NCI-H345 (cell line): Measurements from ENCODE around the gene STUB1.

Source experiments
- DNase-seq: peaks from one replicate; lab custom pipeline; 2025; lab: John Stamatoyannopoulos, UW

The STUB1 gene

GRCh38 chr16:712740-713250, 32.6 kb downstream of the STUB1 start:
- DNase-seq, result peak; percentile 41

DNA sequence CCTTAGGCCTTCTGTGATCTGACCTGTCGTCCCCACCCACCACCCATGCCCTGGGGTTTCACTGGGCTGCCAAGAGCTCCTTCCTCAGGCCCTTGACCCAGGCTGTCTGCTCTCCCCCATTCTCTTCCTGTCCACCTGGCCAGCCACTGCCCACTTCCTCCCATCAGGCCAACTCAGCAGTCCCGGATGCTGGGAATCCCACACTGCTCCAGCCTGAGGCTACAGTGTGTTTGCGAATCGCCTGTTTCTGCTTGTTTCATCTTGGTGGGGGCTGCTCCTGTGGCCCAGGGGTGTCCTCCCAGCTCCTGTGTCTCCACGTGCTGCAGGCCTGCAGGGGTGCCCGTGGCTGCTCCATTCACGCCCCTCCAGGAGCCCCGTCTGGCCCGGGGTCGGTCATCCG, 33.9 kb downstream of the STUB1 start:
- DNase-seq, result no peak

DNA sequence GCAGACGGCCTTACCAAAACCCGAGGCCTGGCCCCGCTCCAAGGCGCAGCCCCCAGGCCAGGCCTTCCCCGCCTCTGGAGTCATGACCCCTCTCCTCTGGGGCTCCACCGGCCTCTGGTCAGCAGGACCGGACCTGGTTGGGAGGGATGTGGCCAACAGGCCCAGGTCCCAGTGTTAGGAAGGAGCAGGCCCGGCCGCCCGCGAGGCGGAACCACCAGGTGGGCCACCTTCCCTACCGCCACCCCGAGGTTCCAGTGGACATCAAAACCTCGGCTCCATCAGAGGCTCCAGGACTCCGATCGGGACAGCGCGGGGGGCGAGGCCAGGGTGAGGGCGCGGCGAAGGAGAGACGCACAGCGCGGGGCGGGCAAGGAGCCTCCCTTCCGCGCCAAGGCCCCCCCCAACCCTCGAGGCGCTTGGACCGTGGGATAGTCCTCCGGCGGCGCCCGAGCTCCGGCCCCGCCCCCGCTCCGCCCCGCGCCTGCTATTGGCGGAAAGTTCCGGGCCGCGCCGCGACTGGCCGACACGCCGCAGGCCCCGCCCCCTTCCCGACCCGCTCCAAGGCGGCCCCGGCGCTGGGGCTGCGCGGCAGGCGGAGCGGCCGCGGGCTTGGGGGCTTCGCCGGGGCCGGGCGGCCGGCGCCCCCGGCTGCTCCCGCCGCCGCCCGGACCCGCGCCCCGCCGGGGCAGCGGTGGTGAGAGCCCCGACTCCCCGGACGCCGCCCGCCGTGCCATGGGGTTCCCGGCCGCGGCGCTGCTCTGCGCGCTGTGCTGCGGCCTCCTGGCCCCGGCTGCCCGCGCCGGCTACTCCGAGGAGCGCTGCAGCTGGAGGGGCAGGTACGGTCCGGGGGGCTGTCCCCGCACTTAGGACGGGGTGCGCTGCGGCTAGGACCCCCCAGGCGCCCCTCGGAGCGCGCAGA, 34.6 kb downstream of the STUB1 start, which contains the start of gene METRN:
Gene METRN (plus strand): TSS at position 561 of the 919 bp plus-strand sequence. CDS start 172 bp downstream, at position 733.
- peak; percentile 81 for DNase-seq

- peak; percentile 29 for DNase-seq
Observed at GRCh38 chr16:715477-716199, 35.4 kb downstream of the STUB1 start.

- DNase-seq, result no peak
Observed at GRCh38 chr16:716200-716568, 36.0 kb downstream of the STUB1 start.

GRCh38 chr16:716768-717325, 36.6 kb downstream of the STUB1 start:
- no peak for DNase-seq

DNA sequence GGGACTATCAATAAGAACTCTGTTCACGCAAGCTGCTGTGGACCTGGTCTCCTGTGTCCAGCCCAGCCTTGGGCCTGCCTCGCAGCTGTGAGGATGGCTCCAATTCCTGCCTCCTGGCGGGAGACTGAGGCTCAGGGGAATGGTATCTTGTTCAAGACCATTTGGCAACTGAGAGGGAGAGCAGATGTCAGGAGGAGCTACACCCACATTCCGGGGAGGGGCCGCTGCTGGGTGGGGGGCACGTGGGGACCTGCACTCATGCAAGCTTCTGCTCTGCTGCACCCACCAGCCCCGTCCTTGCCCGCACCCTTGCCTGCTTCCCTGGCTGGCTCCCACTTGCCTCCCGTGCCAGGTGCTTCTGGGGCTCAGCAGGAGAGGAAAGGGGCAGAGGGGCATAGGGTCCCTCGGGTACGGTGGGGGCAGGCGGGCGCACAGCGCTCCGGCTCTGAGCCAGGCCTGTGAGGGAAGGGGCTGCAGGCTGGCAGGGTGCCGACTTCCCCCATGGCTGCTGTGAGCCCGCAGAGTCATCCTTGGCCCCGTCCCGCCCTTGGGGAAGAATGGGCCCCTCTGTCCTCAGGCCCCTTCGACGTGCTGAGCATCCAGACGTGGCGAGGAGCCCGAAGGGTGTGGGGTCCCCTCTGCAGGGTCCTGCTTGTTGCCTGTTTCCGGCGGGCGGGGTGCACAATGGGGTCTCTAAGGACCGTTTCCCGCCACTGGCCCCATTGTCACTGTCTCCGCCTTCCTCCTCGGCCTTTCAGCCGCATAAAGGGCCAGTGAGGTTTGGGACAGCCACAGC, 37.4 kb downstream of the STUB1 start:
- no peak for DNase-seq

DNA sequence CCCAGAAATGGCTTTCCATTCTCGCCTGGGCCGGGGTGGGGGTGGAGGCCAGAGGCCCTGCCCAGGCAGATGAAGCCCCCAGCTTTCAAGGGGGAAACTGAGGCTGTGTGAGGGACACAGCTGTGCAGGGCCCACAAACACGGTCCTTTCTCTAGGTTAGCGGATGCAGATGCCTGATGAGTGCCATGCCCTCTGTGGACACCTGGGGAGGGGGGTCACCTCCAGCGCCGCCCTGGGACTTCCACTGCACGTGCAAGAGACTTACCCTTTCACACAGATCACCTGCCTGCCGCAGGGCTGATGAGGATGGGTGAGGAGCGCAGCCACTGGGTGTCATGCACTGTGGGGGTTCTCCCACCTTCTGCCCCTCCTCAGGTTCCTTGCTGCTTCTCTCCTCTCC, 38.2 kb downstream of the STUB1 start:
- DNase-seq, result no peak

GRCh38 chr16:718922-719321, 38.7 kb downstream of the STUB1 start:
- DNase-seq, result no peak

DNA sequence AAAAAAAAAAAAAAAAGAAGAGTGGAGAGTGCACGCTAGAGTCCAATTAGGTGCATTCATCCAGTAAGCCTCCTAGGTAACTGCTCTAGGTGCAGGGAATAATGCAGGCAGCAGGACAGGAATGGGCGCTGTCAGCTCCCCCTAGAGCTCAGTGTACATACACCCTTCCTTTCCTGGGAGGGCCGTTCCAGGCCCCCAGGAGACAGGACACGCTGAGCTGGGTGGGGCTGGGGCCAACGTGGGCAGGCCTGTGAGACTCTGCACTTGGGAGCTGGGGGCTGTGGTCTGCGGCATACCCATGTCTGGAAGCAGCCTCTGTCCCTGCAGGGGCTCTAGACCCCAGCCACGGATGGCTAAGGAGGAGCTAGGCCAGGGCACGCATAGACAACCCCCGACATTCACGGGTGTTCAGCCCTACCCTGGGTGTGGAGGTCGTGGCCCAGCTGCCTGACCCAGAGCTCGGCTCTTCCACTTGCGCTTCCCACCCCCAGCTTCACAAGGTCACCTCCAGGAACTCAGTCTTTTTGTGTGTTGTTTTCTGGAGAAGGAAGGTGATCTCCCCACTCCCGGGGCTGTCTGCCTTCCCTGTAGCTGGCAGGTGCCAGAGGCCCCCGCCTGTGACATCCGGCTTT, 39.7 kb downstream of the STUB1 start:
- DNase-seq, result peak; percentile 68

GRCh38 chr16:720447-720989, 40.3 kb downstream of the STUB1 start:
- peak; percentile 79 for DNase-seq

GRCh38 chr16:720990-721764, 41.0 kb downstream of the STUB1 start, which contains the start of gene ANTKMT:
ANTKMT (plus strand) TSS chr16:721146; CDS start chr16:721275, 129 bp downstream.
- DNase-seq, result peak; percentile 93

- no peak for DNase-seq
Observed at GRCh38 chr16:721765-722540, 41.7 kb downstream of the STUB1 start.

GRCh38 chr16:722835-723633, 42.8 kb downstream of the STUB1 start:
- DNase-seq, result no peak

DNA sequence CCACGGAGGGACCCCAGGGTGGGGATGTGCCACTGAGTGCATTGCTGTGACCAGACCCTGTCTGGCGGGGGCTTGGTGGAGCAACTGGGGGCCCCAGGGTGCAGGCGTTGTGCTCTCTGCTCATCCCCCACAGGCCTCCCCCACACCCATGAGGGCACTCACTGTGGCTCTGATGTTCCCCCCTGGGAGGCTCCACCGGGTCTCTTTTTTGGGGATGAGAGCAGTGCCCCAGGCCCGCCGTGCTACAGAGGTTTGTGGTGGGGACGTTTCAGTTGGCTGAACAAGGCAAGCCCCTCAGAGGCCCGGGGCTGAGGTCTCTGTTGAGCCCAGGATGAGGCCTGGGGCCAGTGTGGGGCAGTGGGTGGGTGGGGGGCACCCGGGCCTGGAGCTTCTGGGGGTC, 43.5 kb downstream of the STUB1 start:
- DNase-seq, result no peak

DNA sequence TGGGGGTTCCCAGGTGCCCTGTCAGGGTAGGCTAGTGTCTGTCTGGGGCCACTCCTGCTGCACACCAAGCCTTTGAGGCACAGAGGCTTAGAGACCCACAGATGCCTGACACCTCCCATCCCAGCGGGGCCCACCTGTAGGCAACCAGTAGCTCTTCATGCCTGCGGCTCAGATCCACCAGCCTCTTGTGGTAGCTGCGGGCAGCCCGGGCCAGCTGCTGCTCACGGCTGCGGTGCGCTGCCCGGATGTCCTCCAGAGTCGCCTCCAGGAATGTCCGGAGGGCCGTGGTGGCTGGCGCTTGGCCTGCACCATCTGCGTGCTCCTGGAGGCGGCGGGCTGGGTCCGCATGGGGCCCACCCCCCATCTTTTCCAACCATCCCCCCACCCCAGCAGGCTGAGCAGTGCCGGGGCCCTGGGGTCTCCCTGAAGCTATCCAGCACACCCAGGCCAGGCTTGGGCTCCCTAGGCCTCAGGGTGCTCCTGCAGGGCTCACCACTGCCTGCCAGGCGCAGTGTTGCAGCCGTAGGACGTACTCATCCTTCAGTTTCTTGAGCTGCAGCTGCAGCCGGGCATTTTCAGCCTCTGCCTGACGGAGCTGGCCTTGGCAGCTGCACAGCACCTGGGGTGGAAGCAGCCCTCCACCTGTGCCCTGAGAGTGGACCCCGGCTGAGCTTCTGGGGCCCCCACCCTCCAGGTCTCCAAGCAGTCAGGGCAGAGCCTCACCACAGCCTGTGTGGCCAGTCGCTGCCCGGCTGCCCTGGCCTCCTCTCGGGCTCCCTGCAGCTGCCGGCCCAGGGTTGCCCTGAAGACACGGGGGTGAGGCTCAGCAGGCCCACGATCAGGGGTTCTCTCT, 44.2 kb downstream of the STUB1 start:
- no peak for DNase-seq

- no peak for DNase-seq
Observed at GRCh38 chr16:725041-725376, 44.8 kb downstream of the STUB1 start.
